Ovary (tissue), 10 donors: ENCODE results near the gene FKBP1B. TPM values are rescaled to one million over a fixed set of nuclear protein-coding genes. Genes with fewer than 3 reads are reported as not detected.
A peak's percentile ranks its signal among the peaks of the same experiment; 100 is the strongest.

Source experiments
- DNase-seq, 5 donors: peaks; one replicate each; pipeline ENCODE4 v3.0.0-alpha.2; 2019 to 2020
- H3K27ac ChIP-seq, 2 donors: fragments of 200-600 bp; one replicate each; pipeline versions ENCODE4 v1.5.1 to v1.8.0; 2019 to 2022
- H3K27me3 ChIP-seq: fragments of 200-600 bp; one replicate; pipeline ENCODE4 v1.8.0; 2022
- H3K36me3 ChIP-seq: fragments of 200-600 bp; sonication (generic); one replicate; pipeline ENCODE4 v1.5.1; 2019
- H3K4me1 ChIP-seq: one replicate; pipeline ENCODE4 v1.8.1; 2013; ENCODE audit warnings: mild to moderate bottlenecking, moderate library complexity; ENCODE audit not compliant: insufficient read depth
- H3K4me3 ChIP-seq: fragments of 200-600 bp; sonication (generic); one replicate; pipeline ENCODE4 v1.5.1; 2017
- H3K9me3 ChIP-seq, 2 donors: fragments of 200-600 bp in 1 of 2; sonication (generic) in 1 of 2; one replicate each; pipeline versions ENCODE4 v1.5.1 to v1.8.1; 2013 to 2019; ENCODE audit warnings: mild to moderate bottlenecking in 1 of 2, moderate library complexity in 1 of 2
- EP300 ChIP-seq: sonication (generic); formaldehyde crosslinking; IDR thresholded peaks from one replicate; pipeline ENCODE4 v1.6.1; 2017; ENCODE audit warnings: antibody characterized with exemption
- POLR2A ChIP-seq: fragments of 450-650 bp; IDR thresholded peaks from one replicate; pipeline ENCODE4 v1.6.1; 2017; ENCODE audit warnings: antibody characterized with exemption, mild to moderate bottlenecking, moderate library complexity
- WGBS, 3 donors: extraction: QIAGEN DNeasy Blood & Tissue Kit in 1 of 3; methylation state at CpG; one replicate each; pipeline versions ENCODE4 v1.1.5 to v1.1.7; 2013 to 2017; 5-methylcytosine and 5-hydroxymethylcytosine counted together
- intact Hi-C, 4 donors: fragments of 100-400 bp; cut with DNase I; formaldehyde crosslinking; loops; one replicate each; pipeline versions ENCODE4 v1.11.0 to v1.15.1; 2022 to 2023
- long read RNA-seq, 3 donors: library from polyadenylated mRNA in 2 of 3; unstranded in 2 of 3; transcript quantifications; one replicate each; pipeline ENCODE4 v2.0.0 and lab custom pipeline, GENCODE V29; 2021 to 2026
- polyA plus RNA-seq, 2 donors: library from polyadenylated mRNA; stranded (reverse); fragments of 200-250 nt in 1 of 2; fragments of 350-450 nt in 1 of 2; fragmentation: Illumina TruSeq in 1 of 2; extraction: RNeasy Lipid Tissue Mini Kit (QIAGEN cat#74804) in 1 of 2; gene quantifications; one replicate each; pipeline ENCODE4 v1.2.3, GENCODE V29; 2013 to 2014
- total RNA-seq, 7 donors: library from RNA; depleted of rRNA in 2 of 7; stranded (reverse); fragments of >200 nt in 2 of 7; fragmentation: NEBNext Ultra II Directional in 3 of 7; extraction: Animal tissue kit (Norgen Biotek cat#: 25700) in 3 of 7; gene quantifications; one replicate each; pipeline versions ENCODE4 v1.1.0 to v1.2.4, GENCODE V29; 2016 to 2023
- TF ChIP-seq, protein P1 (sequence below), 3 donors: fragments of 450-650 bp in 2 of 3; fragments of 200-600 bp in 1 of 3; IDR thresholded peaks; one replicate each; pipeline versions ENCODE4 v1.5.1 to v1.8.0; 2016 to 2022; ENCODE audit warnings: antibody characterized with exemption in 3 of 3, mild to moderate bottlenecking in 1 of 3
- donor health status: DM: no; HTN: no; CAD: no; lungs with moderate emphysema.
- donor health status: DM: no; HTN: no; CAD: no.
- donor health status: Bipolar disorder and iron deficiency.
- donor health status: DM: yes; HTN: yes; CAD: no.
- donor health status: DM: no; HTN: no; CAD: no.
- donor health status: DM: yes; HTN: yes; CAD: no.

Gene FKBP1B
- total RNA-seq (10 to 100 TPM in 1 of 7 donors, 1 to 10 TPM in 6; 3.9 to 11.0 (median 5.7) TPM), polyA plus RNA-seq (1 to 10 TPM; 4.7 to 8.0 TPM)
- long read RNA-seq, donor 1, partial matches to known transcripts = 0 of 2 reads
- long read RNA-seq, donor 1, other reads (novel, unspliced or antisense) = 1 of 2 reads
- long read RNA-seq, donor 2, transcript FKBP1B-201 (4 exons, 952 nt) = major isoform, 6 of 9 reads
- long read RNA-seq, donor 2, partial matches to known transcripts = 0 of 9 reads
- long read RNA-seq, donor 2, other reads (novel, unspliced or antisense) = 0 of 9 reads
- long read RNA-seq, donor 3, partial matches to known transcripts = 0 of 5 reads
- long read RNA-seq, donor 3, other reads (novel, unspliced or antisense) = 0 of 5 reads

DNA sequence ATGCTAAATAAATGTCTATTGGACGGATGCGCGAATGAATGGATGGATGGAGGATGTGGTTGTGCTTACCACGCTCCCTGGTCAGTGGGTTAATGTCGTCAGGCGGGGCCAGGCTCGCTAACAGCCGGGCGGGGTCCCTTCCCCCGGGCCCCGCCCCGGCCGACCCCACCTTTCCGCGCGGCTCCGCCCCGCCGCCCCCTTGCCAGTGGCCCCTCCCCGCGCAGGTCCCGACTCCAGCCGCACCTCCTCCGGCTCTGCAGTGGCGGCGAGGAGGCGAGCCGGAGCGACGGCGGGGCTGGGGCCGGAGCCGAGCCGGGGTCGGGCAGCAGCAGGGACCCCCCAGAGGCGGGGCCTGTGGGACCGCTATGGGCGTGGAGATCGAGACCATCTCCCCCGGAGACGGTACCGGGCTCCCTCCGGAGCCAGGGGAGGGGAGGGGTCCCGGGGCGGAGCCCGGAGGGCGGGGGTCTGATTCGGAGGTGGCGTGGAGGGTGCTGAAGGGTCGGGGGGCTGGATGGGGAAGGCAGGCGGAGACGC is at the start of gene FKBP1B:
Gene FKBP1B, plus strand, starts transcription at position 257 of the 537 bp plus-strand sequence. Its CDS starts 109 bp downstream, at position 366.
- Histone ChIP-seq H3K4me1 (peaks cover 4% of the 10 kb centered on the region), H3K9me3 (no peaks in the 10 kb centered on the region), H3K36me3 (no peaks in the 10 kb centered on the region), H3K27ac (peak within 1 kb of the TSS; percentile 31 to 46), H3K4me3 (peak within 1 kb of the TSS; percentile 76), H3K27me3 (no peaks in the 10 kb centered on the region)
- intact Hi-C loops = no loop called here
- WGBS, 3 donors = 1% methylated on average over 22 to 52 of the region's 52 CpGs
- peak; percentile 48 to 66 (median 56) for DNase-seq
- TF ChIP-seq, protein P1, sequence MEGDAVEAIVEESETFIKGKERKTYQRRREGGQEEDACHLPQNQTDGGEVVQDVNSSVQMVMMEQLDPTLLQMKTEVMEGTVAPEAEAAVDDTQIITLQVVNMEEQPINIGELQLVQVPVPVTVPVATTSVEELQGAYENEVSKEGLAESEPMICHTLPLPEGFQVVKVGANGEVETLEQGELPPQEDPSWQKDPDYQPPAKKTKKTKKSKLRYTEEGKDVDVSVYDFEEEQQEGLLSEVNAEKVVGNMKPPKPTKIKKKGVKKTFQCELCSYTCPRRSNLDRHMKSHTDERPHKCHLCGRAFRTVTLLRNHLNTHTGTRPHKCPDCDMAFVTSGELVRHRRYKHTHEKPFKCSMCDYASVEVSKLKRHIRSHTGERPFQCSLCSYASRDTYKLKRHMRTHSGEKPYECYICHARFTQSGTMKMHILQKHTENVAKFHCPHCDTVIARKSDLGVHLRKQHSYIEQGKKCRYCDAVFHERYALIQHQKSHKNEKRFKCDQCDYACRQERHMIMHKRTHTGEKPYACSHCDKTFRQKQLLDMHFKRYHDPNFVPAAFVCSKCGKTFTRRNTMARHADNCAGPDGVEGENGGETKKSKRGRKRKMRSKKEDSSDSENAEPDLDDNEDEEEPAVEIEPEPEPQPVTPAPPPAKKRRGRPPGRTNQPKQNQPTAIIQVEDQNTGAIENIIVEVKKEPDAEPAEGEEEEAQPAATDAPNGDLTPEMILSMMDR (IDR thresholded peaks at IDR 0.05) = no peak
- no peak for TF ChIP-seq EP300
- TF ChIP-seq POLR2A = no peak

DNA sequence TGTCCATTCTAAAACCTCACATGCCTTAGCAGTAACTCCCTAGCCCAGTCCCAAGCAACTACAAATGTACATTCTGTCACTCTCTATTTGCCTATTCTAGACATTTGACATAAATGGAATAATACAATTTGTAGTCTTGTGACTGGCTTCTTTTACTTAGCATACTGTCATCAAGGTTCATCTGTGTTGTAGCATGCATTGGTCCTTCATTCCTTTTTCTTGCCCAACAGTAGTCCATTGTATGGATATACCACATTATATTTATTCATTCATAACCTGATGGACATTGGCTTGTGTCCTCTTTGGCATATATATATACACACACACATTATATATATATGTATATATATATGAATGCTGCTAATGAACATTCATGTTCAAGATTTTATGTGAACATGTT is 41.8 kb upstream of the FKBP1B start:
- Histone ChIP-seq H3K27ac (no peak overlapping the region), H3K4me1 (peaks cover 3% of the 10 kb centered on the region), H3K36me3 (no peaks in the 10 kb centered on the region), H3K27me3 (no peaks in the 10 kb centered on the region), H3K9me3 (no peaks in the 10 kb centered on the region), H3K4me3 (no peak overlapping the region)
- no peak for DNase-seq
- intact Hi-C loops = no loop called here
- TF ChIP-seq, protein P1 (IDR thresholded peaks at IDR 0.05) = no peak
- TF ChIP-seq EP300 (no peak), POLR2A (no peak)

DNA sequence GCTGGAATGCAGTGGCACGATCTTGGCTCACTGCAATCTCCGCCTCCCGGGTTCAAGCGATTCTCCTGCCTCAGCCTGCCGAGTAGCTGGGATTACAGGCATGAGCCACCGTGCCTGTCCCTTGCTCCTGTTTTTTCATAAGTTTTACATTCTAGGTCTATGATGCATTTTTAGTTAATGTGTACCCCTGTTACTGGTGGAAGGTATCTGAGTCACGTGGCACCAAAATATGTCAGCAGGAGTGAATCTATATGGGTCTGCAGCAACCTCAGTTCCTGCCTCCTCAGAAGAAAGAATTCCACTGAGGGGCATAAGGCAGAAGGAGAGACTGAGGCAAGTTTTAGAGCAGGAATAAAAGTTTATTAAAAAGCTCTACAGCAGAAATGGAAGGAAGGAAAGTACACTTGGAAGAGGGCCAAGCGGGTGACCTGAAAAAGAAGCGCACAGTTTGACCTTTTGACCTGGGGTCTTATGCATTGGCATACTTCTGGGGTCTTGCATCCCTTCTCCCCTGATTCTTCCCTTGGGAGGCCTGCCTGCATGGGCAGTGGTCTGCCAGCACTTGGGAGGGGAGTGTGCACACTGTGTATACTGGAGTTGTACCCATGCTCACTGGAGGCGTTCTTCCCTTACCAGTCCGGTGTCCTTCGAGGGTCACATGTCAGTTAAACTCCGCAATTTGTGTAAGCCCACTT is 40.7 kb upstream of the FKBP1B start:
- DNase-seq = no peak
- TF ChIP-seq POLR2A = no peak
- TF ChIP-seq, protein P1 (IDR thresholded peaks at IDR 0.05) = no peak
- intact Hi-C loops = no loop called here
- H3K9me3 ChIP-seq = no peaks in the 10 kb centered on the region
- no peaks in the 10 kb centered on the region for H3K27me3 ChIP-seq
- H3K4me1 ChIP-seq = peaks cover 3% of the 10 kb centered on the region
- no peak overlapping the region for H3K27ac ChIP-seq
- H3K36me3 ChIP-seq = no peaks in the 10 kb centered on the region
- WGBS, 3 donors = 76 to 82% (median 80%) methylated on average over 13 of the region's 13 CpGs
- H3K4me3 ChIP-seq = no peak overlapping the region

DNA sequence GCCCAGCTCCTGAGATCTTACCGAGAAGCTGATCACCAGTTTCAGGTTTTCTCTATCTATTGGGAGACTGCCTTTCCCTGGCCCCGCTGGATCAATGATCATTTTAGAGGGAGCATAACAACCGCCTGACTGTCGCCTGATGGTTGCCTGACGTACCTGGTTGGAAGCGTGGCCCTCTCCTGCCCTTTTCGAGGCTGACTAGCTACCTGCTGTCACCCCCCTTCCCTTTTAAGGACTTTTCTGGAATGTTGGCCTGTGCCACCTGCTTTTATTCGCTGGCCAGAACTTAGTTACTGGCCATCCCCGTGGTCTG is 40.2 kb upstream of the FKBP1B start:
- Histone ChIP-seq H3K36me3 (no peaks in the 10 kb centered on the region), H3K27ac (no peak overlapping the region), H3K9me3 (no peaks in the 10 kb centered on the region), H3K27me3 (no peaks in the 10 kb centered on the region), H3K4me3 (no peak overlapping the region), H3K4me1 (peaks cover 3% of the 10 kb centered on the region)
- WGBS, 3 donors = 63 to 71% (median 64%) methylated on average over 9 of the region's 9 CpGs
- no peak for TF ChIP-seq EP300
- TF ChIP-seq, protein P1 (IDR thresholded peaks at IDR 0.05) = no peak
- TF ChIP-seq POLR2A = no peak
- intact Hi-C loops = no loop called here
- no peak for DNase-seq
